Activated naive CD4-positive, alpha-beta T cell treated with anti-CD3 and anti-CD28 coated beads, Interleukin-2, amount 50 U/mL, for 72 hours (primary cell): ENCODE data around the gene CYP4F22. TPM values are rescaled to one million over a fixed set of nuclear protein-coding genes. Genes with fewer than 3 reads are reported as not detected.
A peak's percentile ranks its signal among the peaks of the same experiment; 100 is the strongest.
"Not testable (repeated sequence)": the region's sequence is repeated elsewhere in the genome, so short reads cannot be mapped to it uniquely, and the experiment has no call there.

Experiments used
- ATAC-seq, 2 donors: fragments of 150-1000 bp; cut with Tn5 transposase; 2 replicates each; pipeline ENCODE4 v1.10.0; 2021; ENCODE audit warnings: mild to moderate bottlenecking in 2 of 2, moderate library complexity in 2 of 2
- DNase-seq, 2 donors: peaks; one replicate each; pipeline ENCODE4 v3.0.0; 2021 to 2022; ENCODE audit warnings: low spot score in 2 of 2
- H3K27ac Mint-ChIP-seq, 2 donors: one replicate each; pipeline ENCODE4 v1.8.0; 2022; ENCODE audit warnings: mild to moderate bottlenecking in 2 of 2, mixed read lengths in 2 of 2
- H3K36me3 Mint-ChIP-seq, 2 donors: one replicate each; pipeline ENCODE4 v1.8.0; 2022; ENCODE audit warnings: mixed read lengths in 2 of 2
- H3K9me3 Mint-ChIP-seq, 2 donors: one replicate each; pipeline ENCODE4 v1.8.0; 2022; ENCODE audit warnings: mixed read lengths in 2 of 2
- total RNA-seq, 2 donors: library from RNA; stranded (reverse); gene quantifications; one replicate each; pipeline ENCODE4 v1.2.3, GENCODE V29; 2022

The CYP4F22 gene
- total RNA-seq, 2 donors from 2014 or later, result 0.72 TPM; not detected in 1

GRCh38 chr19:15576526-15577156 is 68.3 kb downstream of the CYP4F22 start:
- no peak for ATAC-seq
- Mint-ChIP-seq H3K27ac (no peak overlapping the region), H3K9me3 (no peaks in the 10 kb centered on the region), H3K36me3 (no peaks in the 10 kb centered on the region)
- no peak for DNase-seq

- Mint-ChIP-seq H3K36me3 (no peaks in the 10 kb centered on the region), H3K9me3 (no peaks in the 10 kb centered on the region), H3K27ac (no peak overlapping the region)
- DNase-seq (no peak), ATAC-seq (no peak)
Measured at GRCh38 chr19:15577184-15577771, 69.0 kb downstream of the CYP4F22 start.

- ATAC-seq (no peak), DNase-seq (no peak)
- no peak overlapping the region for H3K27ac Mint-ChIP-seq
- no peaks in the 10 kb centered on the region for H3K36me3 Mint-ChIP-seq
- no peaks in the 10 kb centered on the region for H3K9me3 Mint-ChIP-seq
Measured at GRCh38 chr19:15583346-15583745, 75.0 kb downstream of the CYP4F22 start.

- DNase-seq (no peak), ATAC-seq (peak in 1 of 2 donors; percentile 11)
- H3K27ac Mint-ChIP-seq, result no peak overlapping the region
- no peaks in the 10 kb centered on the region for H3K9me3 Mint-ChIP-seq
- no peaks in the 10 kb centered on the region for H3K36me3 Mint-ChIP-seq
Measured at GRCh38 chr19:15584095-15584494, 75.8 kb downstream of the CYP4F22 start.

- peak; percentile 90 to 95 for ATAC-seq
- peak; percentile 73 to 91 for DNase-seq
- Mint-ChIP-seq H3K36me3 (no peaks in the 10 kb centered on the region), H3K27ac (no peak overlapping the region), H3K9me3 (no peaks in the 10 kb centered on the region)
Measured at GRCh38 chr19:15584541-15585115, 76.3 kb downstream of the CYP4F22 start.

- Mint-ChIP-seq H3K9me3 (no peaks in the 10 kb centered on the region), H3K27ac (peak overlapping the region in 1 of 2 donors; percentile 18), H3K36me3 (peaks cover 0 to 4% of the 10 kb centered on the region in 2 donors)
- ATAC-seq, result no peak
- no peak for DNase-seq
Measured at GRCh38 chr19:15587663-15588062, 79.3 kb downstream of the CYP4F22 start.

- ATAC-seq, result no peak
- H3K36me3 Mint-ChIP-seq, result peaks cover 0 to 4% of the 10 kb centered on the region in 2 donors
- H3K27ac Mint-ChIP-seq, result peak overlapping the region in 1 of 2 donors; percentile 18
- no peaks in the 10 kb centered on the region for H3K9me3 Mint-ChIP-seq
- no peak for DNase-seq
Measured at GRCh38 chr19:15588265-15588664, 79.9 kb downstream of the CYP4F22 start.

- ATAC-seq (no peak), DNase-seq (no peak)
- peaks cover 0 to 4% of the 10 kb centered on the region in 2 donors for H3K36me3 Mint-ChIP-seq
- no peak overlapping the region for H3K27ac Mint-ChIP-seq
- no peaks in the 10 kb centered on the region for H3K9me3 Mint-ChIP-seq
Measured at GRCh38 chr19:15589760-15590451, 81.6 kb downstream of the CYP4F22 start.

- ATAC-seq (no peak), DNase-seq (no peak)
- peaks cover 11 to 16% of the 10 kb centered on the region in 2 donors for H3K36me3 Mint-ChIP-seq
- H3K27ac Mint-ChIP-seq, result no peak overlapping the region
- H3K9me3 Mint-ChIP-seq, result peaks cover 0 to 3% of the 10 kb centered on the region in 2 donors
Measured at GRCh38 chr19:15591796-15592195, 83.5 kb downstream of the CYP4F22 start.

- peaks cover 13 to 18% of the 10 kb centered on the region in 2 donors for H3K36me3 Mint-ChIP-seq
- H3K27ac Mint-ChIP-seq, DNase-seq, ATAC-seq, H3K9me3 Mint-ChIP-seq: not testable (repeated sequence)
Measured at GRCh38 chr19:15592506-15592905, 84.2 kb downstream of the CYP4F22 start.

- peaks cover 13 to 18% of the 10 kb centered on the region in 2 donors for H3K36me3 Mint-ChIP-seq
- not testable (repeated sequence) for H3K9me3 Mint-ChIP-seq, H3K27ac Mint-ChIP-seq, ATAC-seq, DNase-seq
Measured at GRCh38 chr19:15593766-15594165, 85.4 kb downstream of the CYP4F22 start.

- Mint-ChIP-seq H3K9me3 (peaks cover 0 to 5% of the 10 kb centered on the region in 2 donors), H3K36me3 (peaks cover 13 to 18% of the 10 kb centered on the region in 2 donors), H3K27ac (no peak overlapping the region)
- DNase-seq (no peak), ATAC-seq (no peak)
Measured at GRCh38 chr19:15595069-15595468, 86.7 kb downstream of the CYP4F22 start.

Other genes with a start within 250 kb of the CYP4F22 start
- 100 to 1,000 TPM; 108 to 114 TPM for gene BRD4, start 176.0 kb upstream of the CYP4F22 start, total RNA-seq
- gene AKAP8, start 128.7 kb upstream of the CYP4F22 start, total RNA-seq, result 10 to 100 TPM; 41.1 to 51.4 TPM
- gene AKAP8L, start 89.5 kb upstream of the CYP4F22 start, total RNA-seq, result 100 to 1,000 TPM in 1 of 2 donors, 10 to 100 TPM in 1; 70.9 to 114 TPM
- 10 to 100 TPM; 18.4 to 19.8 TPM for gene WIZ, start 58.6 kb upstream of the CYP4F22 start, total RNA-seq
- gene RASAL3, start 44.0 kb upstream of the CYP4F22 start, total RNA-seq, result 100 to 1,000 TPM in 1 of 2 donors, 10 to 100 TPM in 1; 64.5 to 101 TPM
- under 1 TPM; 0.09 to 0.29 TPM for gene PGLYRP2, start 29.0 kb upstream of the CYP4F22 start, total RNA-seq
- not detected for gene CYP4F8, start 106.7 kb downstream of the CYP4F22 start, total RNA-seq
- under 1 TPM; 0.14 to 0.18 TPM for gene CYP4F3, start 132.4 kb downstream of the CYP4F22 start, total RNA-seq
- under 1 TPM in 1 of 2 donors, not detected in 1; 0.32 TPM for gene CYP4F12, start 164.6 kb downstream of the CYP4F22 start, total RNA-seq
- gene OR10H2, start 219.5 kb downstream of the CYP4F22 start, total RNA-seq, result not detected
- not detected for gene OR10H3, start 229.5 kb downstream of the CYP4F22 start, total RNA-seq